Fibroblast of pulmonary artery (primary cell): ENCODE measurements around the gene GNAS-AS1.

Experiments
- DNase-seq: peaks from one replicate; pipeline ENCODE4 v3.0.0-alpha.2; 2010; ENCODE audit warnings: low read depth
- H3K4me3 ChIP-seq: replicated peaks from 2 replicates; pipeline ENCODE4 v1.5.1; 2011; ENCODE audit warnings: low read depth, mild to moderate bottlenecking, control low read depth, low read length, moderate library complexity
- CTCF ChIP-seq: IDR thresholded peaks from 2 replicates; pipeline ENCODE4 v1.5.1; 2011; ENCODE audit warnings: mild to moderate bottlenecking, control low read depth, low read length, inconsistent platforms; ENCODE audit errors: missing control alignments

Gene GNAS-AS1

GRCh38 chr20:58784321-58785074 is 66.2 kb downstream of the GNAS-AS1 start:
- H3K4me3 ChIP-seq: no peak overlapping the region
- no peak for TF ChIP-seq CTCF

GRCh38 chr20:58783511-58784011 is 67.1 kb downstream of the GNAS-AS1 start:
- DNase-seq: no peak
- no peak overlapping the region for H3K4me3 ChIP-seq
- TF ChIP-seq CTCF: no peak

More at GRCh38 chr20:58784321-58785074, 66.2 kb downstream of the GNAS-AS1 start:
- DNase-seq: no peak

GRCh38 chr20:58781138-58781537 is 69.6 kb downstream of the GNAS-AS1 start:
- no peak overlapping the region for H3K4me3 ChIP-seq
- TF ChIP-seq CTCF: no peak

GRCh38 chr20:58778760-58779159 is 71.9 kb downstream of the GNAS-AS1 start:
- H3K4me3 ChIP-seq: no peak overlapping the region
- DNase-seq: no peak
- no peak for TF ChIP-seq CTCF

More at GRCh38 chr20:58781138-58781537, 69.6 kb downstream of the GNAS-AS1 start:
- DNase-seq: no peak

GRCh38 chr20:58777657-58778056 is 73.0 kb downstream of the GNAS-AS1 start:
- TF ChIP-seq CTCF: no peak
- no peak for DNase-seq
- no peak overlapping the region for H3K4me3 ChIP-seq

GRCh38 chr20:58776109-58776508 is 74.6 kb downstream of the GNAS-AS1 start:
- DNase-seq: no peak
- H3K4me3 ChIP-seq: no peak overlapping the region
- no peak for TF ChIP-seq CTCF

- DNase-seq: no peak
- TF ChIP-seq CTCF: no peak
- H3K4me3 ChIP-seq: no peak overlapping the region
These were observed 75.3 kb downstream of the GNAS-AS1 start for GRCh38 chr20:58775371-58775770.
